ENCODE data around the gene RFX8. TPM values are rescaled to one million over a fixed set of nuclear protein-coding genes. Genes with fewer than 3 reads are reported as not detected.

RFX8 gene
- total RNA-seq, 1 donor from 2014 or later: 1.6 TPM

- no peak for DNase-seq (ENCODE audit: extremely low read depth, low read depth, low spot score)
Measured at GRCh38 chr2:101415220-101415619, 59.7 kb downstream of the RFX8 start.

GRCh38 chr2:101412092-101412694 lies 62.7 kb downstream of the RFX8 start:
- no peak for DNase-seq (ENCODE audit: extremely low read depth, low read depth, low spot score)

DNA sequence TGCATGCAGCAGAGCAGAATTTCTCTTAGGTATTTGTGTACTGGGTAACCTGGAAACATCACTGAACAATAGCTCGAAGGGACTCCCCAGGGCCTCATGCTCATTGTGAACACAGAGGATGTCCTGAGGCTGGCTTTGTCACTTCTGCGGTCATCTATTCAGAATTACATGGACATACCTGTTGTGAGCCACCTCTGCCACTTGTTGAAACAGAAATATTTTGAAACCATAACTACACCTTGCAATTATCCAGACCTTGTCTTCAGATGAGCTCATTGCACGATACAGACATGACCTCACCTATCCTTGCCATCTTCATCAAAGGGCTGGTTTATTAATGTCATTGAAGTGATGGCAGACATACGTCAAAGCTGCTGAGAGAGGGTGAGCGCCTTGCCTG lies 64.2 kb downstream of the RFX8 start:
- DNase-seq (ENCODE audit: extremely low read depth, low read depth, low spot score): no peak

DNA sequence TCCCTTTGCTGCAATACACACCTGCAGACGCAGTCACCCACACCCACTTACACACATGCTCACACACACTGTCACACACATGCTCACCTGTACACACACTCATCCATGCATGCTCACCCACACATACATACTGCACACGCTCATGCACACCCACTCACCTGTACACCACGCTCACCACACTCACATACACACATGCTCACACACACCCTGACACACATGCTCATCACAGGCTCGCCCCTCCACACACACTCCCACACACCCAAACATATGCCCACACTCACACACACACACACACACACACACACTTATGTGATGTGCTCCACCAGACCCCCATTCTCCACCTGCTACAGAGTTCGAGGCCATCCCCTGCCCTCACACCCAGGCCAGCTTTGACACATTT lies 64.8 kb downstream of the RFX8 start:
- no peak for DNase-seq (ENCODE audit: extremely low read depth, low read depth, low spot score)

DNA sequence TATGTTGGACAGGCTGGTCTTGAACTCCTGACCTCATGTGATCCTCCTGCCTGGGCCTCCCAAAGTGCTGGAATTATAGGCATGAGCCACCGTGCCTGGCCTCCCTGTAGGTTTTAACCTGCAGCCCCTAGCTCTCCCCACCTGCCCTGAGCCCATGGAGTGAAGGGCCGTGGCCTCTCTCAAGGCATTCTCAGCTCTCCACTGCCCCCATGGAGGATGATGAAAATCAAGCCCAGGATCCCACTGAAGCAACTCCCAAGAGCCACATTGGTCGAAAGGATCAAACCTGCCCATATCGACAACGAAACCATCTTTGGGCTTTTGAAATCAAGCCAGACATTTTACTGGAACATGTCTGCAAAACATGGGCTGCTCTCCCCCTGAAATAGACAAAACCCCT lies 65.2 kb downstream of the RFX8 start:
- DNase-seq (ENCODE audit: extremely low read depth, low read depth, low spot score): no peak

DNA sequence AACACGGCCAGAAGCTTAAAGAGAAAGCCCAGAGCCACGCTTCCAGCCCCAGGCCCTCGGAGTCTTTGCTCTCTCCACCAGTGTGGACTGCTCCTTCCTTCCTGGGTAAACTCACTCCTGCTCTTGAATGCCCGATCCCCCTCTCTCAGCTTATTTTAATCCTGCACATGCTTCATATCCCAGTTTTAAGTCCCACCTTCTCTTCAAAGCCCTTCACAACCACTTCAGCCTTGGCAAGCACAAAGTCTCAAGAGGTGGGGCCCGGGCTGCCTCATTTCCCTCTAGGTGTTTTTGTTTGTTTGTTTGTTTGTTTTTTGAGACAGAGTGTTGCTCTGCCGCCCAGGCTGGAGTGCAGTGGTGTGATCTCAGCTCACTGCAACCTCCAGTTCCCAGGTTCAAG lies 66.0 kb downstream of the RFX8 start:
- DNase-seq (ENCODE audit: extremely low read depth, low read depth, low spot score): no peak

DNA sequence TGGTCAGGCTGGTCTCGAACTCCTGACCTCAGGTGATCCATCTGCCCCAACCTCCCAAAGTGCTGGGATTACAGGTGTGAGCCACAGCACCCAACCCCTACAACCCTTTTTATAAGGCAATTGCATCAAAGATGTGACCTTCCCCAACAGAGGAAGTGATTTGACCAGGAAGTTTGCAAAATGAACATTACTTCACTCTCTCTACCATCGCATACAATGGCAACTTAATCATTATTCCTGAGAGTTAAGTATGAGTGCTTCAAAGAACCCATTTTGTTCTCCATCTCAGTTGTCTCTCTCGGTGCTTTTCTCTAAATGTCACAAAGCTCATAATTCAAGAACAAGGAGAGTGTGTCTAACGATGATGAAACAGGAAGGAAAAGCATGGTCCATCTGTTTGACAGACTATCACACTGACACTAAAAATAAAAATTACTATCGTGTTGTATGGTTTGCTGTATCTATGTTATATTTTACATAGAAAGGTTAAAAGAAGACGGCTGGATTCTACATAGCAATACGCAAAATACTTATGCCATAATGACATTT lies 69.5 kb downstream of the RFX8 start:
- no peak for DNase-seq (ENCODE audit: extremely low read depth, low read depth, low spot score)

GRCh38 chr2:101403745-101404144 lies 71.2 kb downstream of the RFX8 start:
- DNase-seq (ENCODE audit: extremely low read depth, low read depth, low spot score): no peak

DNA sequence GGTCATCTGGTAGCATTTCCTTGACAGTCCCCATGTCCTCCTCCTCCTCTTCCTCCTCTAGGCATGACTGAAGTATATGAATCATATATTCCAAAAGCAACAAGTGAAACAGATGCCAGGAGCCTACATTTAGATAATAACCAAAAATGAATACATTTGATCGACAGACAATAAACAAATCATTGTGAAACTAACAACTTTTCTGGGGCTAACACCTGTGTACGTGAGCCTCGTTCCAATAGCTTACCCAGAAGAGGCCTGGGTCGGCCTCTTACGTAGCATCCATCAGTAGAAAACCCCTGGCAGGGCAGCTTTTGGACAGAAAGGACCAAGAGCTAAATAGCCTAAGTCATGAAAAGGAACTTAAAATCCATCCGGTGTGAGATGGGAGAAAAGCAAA lies 72.3 kb downstream of the RFX8 start:
- DNase-seq (ENCODE audit: extremely low read depth, low read depth, low spot score): no peak

GRCh38 chr2:101401906-101402305 lies 73.0 kb downstream of the RFX8 start:
- no peak for DNase-seq (ENCODE audit: extremely low read depth, low read depth, low spot score)

DNA sequence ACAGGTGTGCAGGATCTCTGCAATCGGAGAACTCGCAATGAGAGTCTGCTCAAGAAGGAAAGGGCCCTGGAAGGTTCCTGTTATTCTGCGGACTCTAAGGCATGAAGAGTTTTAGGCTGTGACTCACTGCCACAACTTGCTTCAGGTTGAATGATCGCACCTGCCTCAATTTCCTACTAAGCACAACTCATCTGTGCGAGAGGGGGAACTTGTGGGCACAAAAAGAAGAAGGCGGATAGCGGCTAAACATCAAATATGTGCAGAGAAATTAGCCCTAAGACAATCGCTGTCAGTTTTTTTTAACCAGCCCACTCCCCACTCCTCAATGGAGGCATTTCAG lies 73.6 kb downstream of the RFX8 start:
- DNase-seq (ENCODE audit: extremely low read depth, low read depth, low spot score): no peak

DNA sequence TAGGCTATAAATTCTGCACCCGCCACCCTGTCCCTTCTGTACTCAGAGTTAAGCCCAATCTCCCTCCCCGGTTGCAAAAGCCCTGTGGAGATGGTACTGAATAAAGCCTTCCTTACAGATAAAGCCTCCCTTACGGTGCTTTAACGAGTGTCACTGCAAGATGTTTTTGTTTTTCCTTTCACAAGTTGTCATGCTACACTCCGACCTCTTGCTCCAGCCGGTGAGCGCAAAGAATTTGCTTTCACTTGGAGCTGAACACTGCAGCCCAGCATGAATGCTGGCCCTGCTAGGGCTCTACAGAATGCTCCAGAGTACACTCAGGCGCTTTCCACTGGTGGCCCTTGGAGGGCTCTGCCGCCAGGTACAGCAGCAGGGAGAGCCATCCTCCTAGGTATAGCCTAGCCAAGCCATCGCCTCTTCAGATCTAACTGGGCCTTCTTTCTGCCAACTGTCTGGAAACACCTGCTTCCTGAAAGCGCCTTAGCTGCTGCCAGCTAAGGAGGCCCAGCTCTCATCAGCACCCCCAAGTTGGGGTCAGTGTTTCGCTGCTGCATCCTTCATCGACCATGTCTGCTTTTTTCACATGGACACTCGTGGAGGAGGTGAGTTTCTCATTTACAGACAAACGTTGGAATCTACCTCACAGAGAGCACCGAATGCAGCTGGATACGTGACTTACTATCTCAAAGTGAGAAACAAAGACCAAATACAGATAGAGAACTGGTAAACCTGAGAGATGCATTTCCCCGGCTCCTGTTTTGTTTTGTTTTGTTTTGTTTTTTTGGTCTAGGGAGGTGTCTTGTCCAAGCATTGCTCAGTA lies 74.2 kb downstream of the RFX8 start:
- DNase-seq (ENCODE audit: extremely low read depth, low read depth, low spot score): no peak

DNA sequence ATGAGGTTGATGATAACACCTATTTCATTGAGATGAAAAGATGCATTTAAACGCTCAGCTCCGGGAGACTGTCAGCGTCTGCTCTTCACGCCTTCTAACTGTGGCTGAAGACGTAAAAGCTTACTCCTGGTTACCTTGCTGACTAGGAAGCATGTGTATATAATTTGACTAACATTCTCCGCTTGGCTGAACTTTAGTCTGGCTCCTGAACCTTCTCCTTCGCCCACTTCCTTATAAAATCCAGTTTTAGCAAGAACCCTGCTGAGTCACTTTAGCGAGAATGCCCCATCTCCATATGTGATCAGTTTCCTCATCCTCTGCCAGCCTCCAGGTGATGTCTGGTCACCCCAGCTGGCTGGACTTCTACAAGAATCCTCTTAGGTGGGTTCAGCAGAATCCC lies 74.9 kb downstream of the RFX8 start:
- DNase-seq (ENCODE audit: extremely low read depth, low read depth, low spot score): no peak

DNA sequence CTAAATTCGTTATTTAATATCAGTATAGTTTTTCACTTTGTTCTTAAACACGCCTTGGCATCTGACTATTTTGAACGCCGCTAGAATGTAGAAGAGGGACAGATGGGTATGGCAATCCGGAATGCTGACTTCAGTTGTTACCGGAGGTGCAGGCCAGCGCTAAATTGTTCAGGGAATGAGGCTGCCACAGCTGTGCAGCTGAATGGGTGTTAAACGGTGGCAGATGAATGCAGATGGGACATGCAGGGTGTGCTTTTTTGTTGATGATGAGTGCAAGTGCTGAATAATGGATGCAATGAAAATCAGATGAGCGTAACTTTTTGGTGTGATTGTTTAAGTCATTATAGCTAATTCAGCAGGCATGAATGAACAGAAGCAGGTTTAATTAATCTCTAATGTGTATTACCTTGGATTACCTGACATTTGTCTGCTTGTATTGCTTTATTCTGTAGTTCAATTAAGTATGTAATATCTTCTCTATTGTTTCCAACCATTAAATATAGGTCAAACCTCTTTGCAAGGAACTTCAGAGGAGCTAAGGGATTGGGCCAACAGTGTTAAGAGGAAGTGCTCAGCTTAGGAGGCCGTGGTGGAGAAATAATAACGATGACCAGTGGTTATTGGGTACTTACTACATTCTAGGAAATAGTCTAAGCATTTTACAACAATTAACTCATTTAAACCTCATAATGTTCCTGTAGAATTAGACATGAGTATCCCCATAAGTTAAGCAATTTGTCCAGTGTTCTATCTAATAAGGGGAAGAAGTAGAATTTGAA lies 75.7 kb downstream of the RFX8 start:
- no peak for DNase-seq (ENCODE audit: extremely low read depth, low read depth, low spot score)

DNA sequence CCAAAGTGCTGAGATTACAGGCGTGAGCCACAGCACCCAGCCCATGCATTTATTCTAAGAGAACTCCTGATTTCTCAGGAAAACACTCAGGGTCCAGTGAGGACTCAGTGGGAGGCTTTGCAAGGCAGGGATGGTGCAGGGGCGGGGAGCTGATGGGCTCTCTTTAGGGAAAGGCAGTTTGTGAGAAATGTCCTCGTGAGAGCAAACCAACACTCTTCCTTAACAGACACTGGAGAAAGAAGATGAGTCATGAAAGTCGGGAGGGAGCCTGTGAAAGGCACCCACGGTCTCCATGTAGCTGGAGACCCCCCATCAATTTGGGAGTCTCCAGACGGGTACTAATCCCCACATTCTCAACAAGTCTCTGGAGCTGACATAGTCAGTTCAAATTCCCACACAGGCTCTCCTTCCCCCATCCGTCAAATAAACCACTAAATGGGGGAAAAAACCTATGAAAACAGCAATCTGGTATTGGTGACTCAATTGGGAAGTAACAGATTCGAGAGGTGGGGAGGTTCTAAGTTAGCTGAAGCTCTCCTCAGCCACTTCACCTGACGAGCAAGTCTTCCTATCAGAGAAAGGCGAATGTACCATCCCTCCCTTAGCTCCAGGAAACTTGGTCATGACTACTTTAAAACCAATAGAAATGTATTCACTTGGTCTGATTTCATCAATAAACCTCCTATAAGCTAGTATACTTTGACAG lies 76.6 kb downstream of the RFX8 start:
- DNase-seq (ENCODE audit: extremely low read depth, low read depth, low spot score): no peak

- DNase-seq (ENCODE audit: extremely low read depth, low read depth, low spot score): peak; percentile 67
Measured at GRCh38 chr2:101396316-101396717, 78.6 kb downstream of the RFX8 start.

DNA sequence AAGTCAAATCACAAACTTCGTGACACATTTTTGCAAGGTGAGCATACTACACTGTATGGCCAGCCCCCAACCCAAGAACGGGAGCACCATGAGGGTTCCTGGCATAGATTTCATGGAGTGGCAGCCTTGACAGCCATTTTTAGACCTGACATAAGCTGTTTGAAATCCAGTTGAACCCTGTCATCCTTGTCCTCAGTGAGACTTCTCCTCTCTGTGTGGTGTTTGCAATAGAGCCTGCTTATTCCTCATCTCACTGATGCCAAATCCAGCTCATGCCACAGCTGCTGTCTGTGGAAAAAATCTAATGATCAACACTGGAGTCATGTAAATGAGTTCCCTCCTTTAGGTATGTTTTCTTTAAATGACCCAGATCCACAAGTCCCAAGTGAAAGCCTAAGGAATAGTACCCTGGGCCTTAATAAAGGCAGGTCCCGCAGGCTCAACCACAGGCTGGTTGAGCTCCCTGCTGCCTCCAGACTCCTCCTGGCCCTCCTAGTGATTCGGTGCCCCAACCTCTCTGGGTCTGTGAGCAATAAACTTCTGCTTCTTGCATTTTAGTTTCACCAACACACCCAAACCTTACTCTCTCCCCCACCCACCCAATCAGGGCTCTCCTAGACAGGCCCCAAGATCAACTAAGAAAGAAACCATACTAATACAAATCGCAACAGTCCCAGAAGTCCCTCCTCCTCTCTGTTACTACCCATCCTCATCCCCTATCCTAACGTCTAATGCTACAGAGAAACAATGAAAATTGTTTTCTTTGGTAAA lies 79.2 kb downstream of the RFX8 start:
- DNase-seq (ENCODE audit: extremely low read depth, low read depth, low spot score): no peak

GRCh38 chr2:101388232-101388631 lies 86.7 kb downstream of the RFX8 start:
- DNase-seq (ENCODE audit: extremely low read depth, low read depth, low spot score): no peak

DNA sequence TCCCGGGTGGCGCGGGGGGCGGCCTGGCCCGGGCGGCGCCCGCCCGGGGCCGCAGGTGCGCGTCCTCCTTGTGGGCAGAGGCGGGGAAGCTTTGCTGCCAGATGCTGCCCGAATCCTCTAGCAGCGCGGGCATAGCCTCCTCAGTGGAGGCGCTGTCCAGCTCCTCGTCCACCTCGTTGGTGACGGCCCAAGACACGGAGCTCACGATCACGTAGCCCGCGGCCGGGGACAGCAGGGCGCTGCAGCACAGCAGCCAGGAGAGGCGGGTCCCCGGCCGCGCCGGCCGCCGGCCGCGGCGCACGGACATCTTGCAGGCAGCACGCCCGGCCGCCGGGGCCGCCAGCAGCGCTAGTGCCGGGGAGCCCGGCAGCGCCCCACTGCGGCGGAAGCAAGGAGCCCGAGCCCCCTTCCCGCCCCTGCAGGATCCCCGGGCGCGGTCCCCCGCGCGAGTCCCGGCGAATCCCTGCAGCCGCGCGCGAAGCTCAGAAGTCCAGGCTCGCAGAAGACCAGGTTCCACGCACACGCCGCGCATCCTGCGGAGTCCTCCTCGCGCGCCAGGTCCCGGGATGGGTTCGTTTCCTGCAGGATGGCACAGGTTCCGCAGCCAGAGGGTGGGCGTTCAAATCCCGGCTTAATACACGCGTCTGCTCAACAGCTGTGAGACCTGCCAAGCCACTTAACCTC lies 87.6 kb downstream of the RFX8 start, which contains the start of gene CREG2:
Gene CREG2, minus strand, starts transcription at position 353 of the 684 bp plus-strand sequence. Its CDS starts 46 bp downstream, at position 307.
- DNase-seq (ENCODE audit: extremely low read depth, low read depth, low spot score): no peak

All from glomerular endothelial cell (primary cell).